ENCODE results near the gene CDH6.

- no peak for TF ChIP-seq CTCF (IDR thresholded peaks at IDR 0.05 in 8 of 11, conservative IDR thresholded peaks at IDR 0.05 in 3 of 11)
- TF ChIP-seq POLR2A (IDR thresholded peaks at IDR 0.05): no peak
These were observed 51.4 kb downstream of the CDH6 start for GRCh38 chr5:31244921-31245320.

Measured in spleen (tissue), 7 donors.